GM18867 (cell line): Measurements from ENCODE around the gene MORC4.
A peak's percentile ranks its signal among the peaks of the same experiment; 100 is the strongest.
"Not testable (repeated sequence)": the region's sequence is repeated elsewhere in the genome, so short reads cannot be mapped to it uniquely, and the experiment has no call there.

Experiments
- ATAC-seq: cut with Tn5 transposase; IDR thresholded peaks from one replicate; pipeline ENCODE4 v1.9.1; 2021; ENCODE audit warnings: mild to moderate bottlenecking, moderate library complexity; ENCODE audit not compliant: unreplicated experiment

The MORC4 gene

GRCh38 chrX:107000013-107000515 is at the start of gene MORC4:
MORC4 (minus strand) TSS chrX:107000212; CDS start chrX:106999969, 243 bp downstream.
- ATAC-seq, result peak; percentile 90

- ATAC-seq, result no peak
These were observed 47.6 kb upstream of the MORC4 start for GRCh38 chrX:107047622-107048021.

- no peak for ATAC-seq
These were observed 29.7 kb upstream of the MORC4 start for GRCh38 chrX:107029752-107030151.

GRCh38 chrX:107025545-107025944 is 25.5 kb upstream of the MORC4 start:
- no peak for ATAC-seq

GRCh38 chrX:107014936-107015335 is 14.9 kb upstream of the MORC4 start:
- ATAC-seq, result no peak

- no peak for ATAC-seq
These were observed 8.0 kb upstream of the MORC4 start for GRCh38 chrX:107008034-107008433.

GRCh38 chrX:106999002-106999975 is 723 bp downstream of the MORC4 start:
- ATAC-seq, result peak; percentile 51

- ATAC-seq, result no peak
These were observed 2.4 kb downstream of the MORC4 start for GRCh38 chrX:106997611-106998010.

- no peak for ATAC-seq
These were observed 4.3 kb downstream of the MORC4 start for GRCh38 chrX:106995678-106996077.

- no peak for ATAC-seq
These were observed 12.5 kb downstream of the MORC4 start for GRCh38 chrX:106987488-106987887.

GRCh38 chrX:106980952-106981626 is 18.9 kb downstream of the MORC4 start:
- ATAC-seq, result no peak

- ATAC-seq, result no peak
These were observed 23.6 kb downstream of the MORC4 start for GRCh38 chrX:106976416-106976815.

GRCh38 chrX:106973433-106974149 is 26.4 kb downstream of the MORC4 start:
- ATAC-seq, result no peak

- no peak for ATAC-seq
These were observed 27.1 kb downstream of the MORC4 start for GRCh38 chrX:106972896-106973295.

GRCh38 chrX:106966547-106966946 is 33.5 kb downstream of the MORC4 start:
- ATAC-seq, result not testable (repeated sequence)

- ATAC-seq, result no peak
These were observed 35.7 kb downstream of the MORC4 start for GRCh38 chrX:106964290-106964689.

- no peak for ATAC-seq
These were observed 36.9 kb downstream of the MORC4 start for GRCh38 chrX:106963111-106963510.

- no peak for ATAC-seq
These were observed 40.1 kb downstream of the MORC4 start for GRCh38 chrX:106959901-106960300.

GRCh38 chrX:106957856-106958255 is 42.2 kb downstream of the MORC4 start:
- ATAC-seq, result no peak

- no peak for ATAC-seq
These were observed 44.8 kb downstream of the MORC4 start for GRCh38 chrX:106955004-106955772.
